Measurements from ENCODE around the gene CHAT.

Gene CHAT

DNA sequence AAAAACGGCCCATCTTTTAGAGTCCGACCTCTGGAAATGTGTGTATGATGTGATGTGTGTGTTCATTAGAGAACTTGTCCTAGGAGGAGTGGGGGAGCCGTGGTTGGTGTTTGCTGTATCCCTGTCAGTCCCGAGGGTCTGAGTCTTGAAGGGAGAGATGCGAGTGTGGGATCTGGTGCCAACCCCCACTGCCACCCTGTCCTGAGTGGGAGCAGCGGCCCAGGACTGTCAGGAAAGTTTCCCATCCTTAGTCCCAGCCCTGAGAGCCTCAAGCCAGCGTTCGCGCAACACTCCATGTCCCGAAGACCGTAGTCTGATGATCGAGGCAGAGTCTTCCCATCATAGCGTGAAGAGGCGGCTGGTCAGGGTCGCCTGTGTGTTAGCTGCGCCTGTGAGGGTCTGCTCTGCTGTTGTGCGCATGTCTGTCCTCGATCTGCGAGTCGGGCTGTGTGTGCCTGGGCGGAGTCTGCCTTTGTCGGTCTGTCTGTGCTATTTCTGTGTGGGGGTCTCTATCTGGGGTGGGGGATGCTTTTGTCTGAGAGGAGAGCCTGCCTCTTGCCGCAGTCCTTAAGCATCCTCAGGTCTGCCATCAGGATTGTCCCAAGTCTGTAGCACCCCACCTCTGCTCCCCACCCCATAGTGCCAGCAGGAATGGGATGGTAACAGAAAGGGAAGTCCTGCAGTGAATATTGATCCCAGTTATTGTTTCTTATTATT is 514 bp upstream of the CHAT start:
- no peak overlapping the region for H3K27ac ChIP-seq
- TF ChIP-seq, protein P1, sequence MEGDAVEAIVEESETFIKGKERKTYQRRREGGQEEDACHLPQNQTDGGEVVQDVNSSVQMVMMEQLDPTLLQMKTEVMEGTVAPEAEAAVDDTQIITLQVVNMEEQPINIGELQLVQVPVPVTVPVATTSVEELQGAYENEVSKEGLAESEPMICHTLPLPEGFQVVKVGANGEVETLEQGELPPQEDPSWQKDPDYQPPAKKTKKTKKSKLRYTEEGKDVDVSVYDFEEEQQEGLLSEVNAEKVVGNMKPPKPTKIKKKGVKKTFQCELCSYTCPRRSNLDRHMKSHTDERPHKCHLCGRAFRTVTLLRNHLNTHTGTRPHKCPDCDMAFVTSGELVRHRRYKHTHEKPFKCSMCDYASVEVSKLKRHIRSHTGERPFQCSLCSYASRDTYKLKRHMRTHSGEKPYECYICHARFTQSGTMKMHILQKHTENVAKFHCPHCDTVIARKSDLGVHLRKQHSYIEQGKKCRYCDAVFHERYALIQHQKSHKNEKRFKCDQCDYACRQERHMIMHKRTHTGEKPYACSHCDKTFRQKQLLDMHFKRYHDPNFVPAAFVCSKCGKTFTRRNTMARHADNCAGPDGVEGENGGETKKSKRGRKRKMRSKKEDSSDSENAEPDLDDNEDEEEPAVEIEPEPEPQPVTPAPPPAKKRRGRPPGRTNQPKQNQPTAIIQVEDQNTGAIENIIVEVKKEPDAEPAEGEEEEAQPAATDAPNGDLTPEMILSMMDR (conservative IDR thresholded peaks at IDR 0.05): no peak

- no peak overlapping the region for H3K27ac ChIP-seq
- TF ChIP-seq, protein P1 (conservative IDR thresholded peaks at IDR 0.05): no peak
Measured at GRCh38 chr10:49614242-49615198, 683 bp downstream of the CHAT start.

- no peak overlapping the region for H3K27ac ChIP-seq
- TF ChIP-seq, protein P1 (conservative IDR thresholded peaks at IDR 0.05): no peak
Measured at GRCh38 chr10:49615213-49615612, 1.4 kb downstream of the CHAT start.

- TF ChIP-seq, protein P1 (conservative IDR thresholded peaks at IDR 0.05): no peak
- H3K27ac ChIP-seq: no peak overlapping the region
Measured at GRCh38 chr10:49615721-49616120, 1.9 kb downstream of the CHAT start.

DNA sequence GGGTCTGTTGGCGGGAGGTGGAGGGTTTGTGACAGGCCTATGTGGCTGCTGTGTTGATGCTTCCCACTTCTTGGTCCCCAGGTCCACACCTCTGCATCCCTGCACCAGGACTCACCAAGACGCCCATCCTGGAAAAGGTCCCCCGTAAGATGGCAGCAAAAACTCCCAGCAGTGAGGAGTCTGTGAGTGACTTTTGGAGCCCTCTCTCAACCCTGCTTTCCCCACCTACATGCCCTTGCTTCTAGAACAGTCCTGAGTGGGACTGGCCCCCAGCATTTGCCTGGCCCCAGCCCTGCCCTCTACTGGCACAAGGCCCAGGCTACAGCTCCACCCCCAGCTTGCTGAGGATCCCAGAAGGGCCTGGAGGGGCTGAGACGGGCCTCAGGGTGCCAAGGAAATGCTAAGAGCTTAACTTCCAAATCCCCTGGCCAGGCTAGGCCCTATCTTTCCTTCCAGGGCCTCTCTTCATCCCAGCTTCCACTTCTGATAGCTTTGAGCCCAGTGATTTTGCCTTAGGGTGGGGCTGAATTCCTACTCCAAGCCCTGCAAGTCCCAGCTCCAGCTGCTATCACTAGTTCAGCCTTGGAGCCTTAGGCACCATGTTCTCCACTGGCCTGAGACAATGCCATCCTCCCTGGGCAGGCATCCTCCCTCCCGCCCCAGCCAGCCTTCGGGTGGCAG is 2.7 kb downstream of the CHAT start:
- no peak overlapping the region for H3K27ac ChIP-seq
- TF ChIP-seq, protein P1 (conservative IDR thresholded peaks at IDR 0.05): no peak

DNA sequence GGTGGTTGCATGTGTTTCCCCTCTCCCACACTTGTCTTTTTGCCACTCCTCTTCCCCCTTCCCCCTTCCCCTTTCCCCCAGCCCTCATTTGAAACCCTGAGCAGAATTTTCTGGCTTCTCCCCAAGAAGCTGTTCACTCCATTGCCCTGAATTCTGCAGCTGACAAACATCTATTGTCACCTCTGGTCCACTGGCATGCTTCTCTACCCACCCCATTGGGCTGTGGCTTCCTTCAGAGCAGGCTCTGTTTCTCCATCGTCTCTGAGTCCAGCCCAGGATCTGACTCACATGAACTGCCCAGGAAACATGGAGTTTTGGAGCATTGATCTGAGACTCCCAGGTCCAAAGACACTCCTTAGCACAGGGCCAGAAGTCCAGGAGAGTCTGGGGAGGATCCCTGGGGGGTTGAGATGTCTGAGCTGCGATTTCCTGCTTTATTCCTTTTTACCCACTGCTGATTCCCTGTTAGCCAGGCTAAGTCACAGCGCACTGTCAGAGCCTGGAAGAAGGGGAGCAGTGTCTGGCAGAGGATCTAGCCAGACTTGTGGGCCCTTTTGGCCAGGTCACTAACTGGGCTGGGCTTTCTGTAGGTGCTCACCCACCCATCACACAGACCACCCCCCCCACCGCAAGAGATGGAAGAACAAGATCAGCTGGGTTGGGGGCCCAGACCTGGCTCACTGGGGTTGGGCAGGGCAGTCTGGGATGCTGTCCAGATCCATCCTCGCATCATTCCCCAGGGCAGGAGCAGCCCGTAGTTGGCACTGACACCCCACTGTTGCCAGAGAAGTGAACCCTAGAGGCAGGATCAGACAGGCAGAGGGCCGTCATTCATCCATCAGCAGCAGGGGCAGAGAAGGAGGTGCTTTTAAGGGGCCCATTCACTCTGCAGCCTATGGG is 3.5 kb downstream of the CHAT start:
- H3K27ac ChIP-seq: no peak overlapping the region
- TF ChIP-seq, protein P1 (conservative IDR thresholded peaks at IDR 0.05): no peak

Data from VCaP (cell line).